ENCODE measurements around the gene ANLN. TPM values are rescaled to one million over a fixed set of nuclear protein-coding genes. Genes with fewer than 3 reads are reported as not detected.

Gene ANLN
- total RNA-seq, 1 donor from 2014 or later, result 3.9 TPM

GRCh38 chr7:36390199-36391090 is 783 bp downstream of the ANLN start:
- intact Hi-C loops (cut with DNase I), result no loop called here
- peak overlapping the region; percentile 70 for H3K27ac ChIP-seq
- no peak for TF ChIP-seq CTCF (IDR thresholded peaks at IDR 0.05)
- DNase-seq (peak; percentile 81), ATAC-seq (peak; percentile 86 to 88)
- no peaks in the 10 kb centered on the region for H3K36me3 ChIP-seq
- peak overlapping the region; percentile 74 for H3K4me3 ChIP-seq
- peaks cover 24% of the 10 kb centered on the region for H3K4me1 ChIP-seq
- no peaks in the 10 kb centered on the region for H3K27me3 ChIP-seq (ENCODE audit: low read depth)
- no peaks in the 10 kb centered on the region for H3K9me3 ChIP-seq

GRCh38 chr7:36391436-36392198 is 2.0 kb downstream of the ANLN start:
- no peak for DNase-seq
- Histone ChIP-seq H3K4me3 (no peak overlapping the region), H3K36me3 (no peaks in the 10 kb centered on the region), H3K9me3 (no peaks in the 10 kb centered on the region), H3K27ac (no peak overlapping the region), H3K27me3 (ENCODE audit: low read depth) (no peaks in the 10 kb centered on the region), H3K4me1 (peaks cover 24% of the 10 kb centered on the region)
- intact Hi-C loops (cut with DNase I), result no loop called here
- ATAC-seq, result no peak
- TF ChIP-seq CTCF (IDR thresholded peaks at IDR 0.05), result no peak

- peaks cover 24% of the 10 kb centered on the region for H3K4me1 ChIP-seq
- ATAC-seq (no peak), DNase-seq (no peak)
- intact Hi-C loops (cut with DNase I), result no loop called here
- TF ChIP-seq CTCF (IDR thresholded peaks at IDR 0.05), result no peak
- no peak overlapping the region for H3K4me3 ChIP-seq
- H3K9me3 ChIP-seq, result no peaks in the 10 kb centered on the region
- no peak overlapping the region for H3K27ac ChIP-seq
- no peaks in the 10 kb centered on the region for H3K36me3 ChIP-seq
- no peaks in the 10 kb centered on the region for H3K27me3 ChIP-seq (ENCODE audit: low read depth)
Measured at GRCh38 chr7:36393826-36394225, 4.2 kb downstream of the ANLN start.

GRCh38 chr7:36395171-36395894 is 5.7 kb downstream of the ANLN start:
- H3K36me3 ChIP-seq, result no peaks in the 10 kb centered on the region
- TF ChIP-seq CTCF (IDR thresholded peaks at IDR 0.05), result no peak

GRCh38 chr7:36396150-36396549 is 6.5 kb downstream of the ANLN start:
- Histone ChIP-seq H3K4me1 (peaks cover 11% of the 10 kb centered on the region), H3K27me3 (ENCODE audit: low read depth) (no peaks in the 10 kb centered on the region), H3K36me3 (no peaks in the 10 kb centered on the region), H3K9me3 (no peaks in the 10 kb centered on the region), H3K4me3 (no peak overlapping the region), H3K27ac (no peak overlapping the region)
- TF ChIP-seq CTCF (IDR thresholded peaks at IDR 0.05), result no peak
- ATAC-seq (no peak), DNase-seq (no peak)
- intact Hi-C loops (cut with DNase I), result no loop called here

More at GRCh38 chr7:36395171-36395894, 5.7 kb downstream of the ANLN start:
- Histone ChIP-seq H3K9me3 (no peaks in the 10 kb centered on the region), H3K27me3 (ENCODE audit: low read depth) (no peaks in the 10 kb centered on the region), H3K27ac (no peak overlapping the region), H3K4me3 (no peak overlapping the region), H3K4me1 (peaks cover 19% of the 10 kb centered on the region)
- ATAC-seq (no peak), DNase-seq (no peak)
- intact Hi-C loops (cut with DNase I), result no loop called here
